ENCODE results near the gene CDKN1A. TPM values are rescaled to one million over a fixed set of nuclear protein-coding genes. Genes with fewer than 3 reads are reported as not detected.
"Not testable (repeated sequence)": the region's sequence is repeated elsewhere in the genome, so short reads cannot be mapped to it uniquely, and the experiment has no call there.

The CDKN1A gene
- total RNA-seq, 4 donors from 2014 or later: 41.0 to 64.5 (median 61.8) TPM

GRCh38 chr6:36649701-36650484, 28.6 kb upstream of the CDKN1A start:
- WGBS, 2 donors: 72 to 76% methylated on average over 13 of the region's 13 CpGs
- Histone ChIP-seq H3K27ac (no peak overlapping the region), H3K27me3 (no peaks in the 10 kb centered on the region), H3K9me3 (no peaks in the 10 kb centered on the region), H3K4me3 (replicated peaks in 1 of 3) (no peak overlapping the region), H3K36me3 (no peaks in the 10 kb centered on the region), H3K4me1 (no peaks in the 10 kb centered on the region)
- no peak for DNase-seq
- TF ChIP-seq POLR2A (IDR thresholded peaks at IDR 0.05): no peak
- no peak for TF ChIP-seq CTCF (IDR thresholded peaks at IDR 0.05)
- intact Hi-C loops (cut with DNase I): no loop called here

GRCh38 chr6:36650848-36651478, 27.6 kb upstream of the CDKN1A start:
- H3K27me3 ChIP-seq: no peaks in the 10 kb centered on the region
- intact Hi-C loops (cut with DNase I): no loop called here
- TF ChIP-seq CTCF (IDR thresholded peaks at IDR 0.05): no peak
- TF ChIP-seq POLR2A (IDR thresholded peaks at IDR 0.05): no peak
- H3K36me3 ChIP-seq: no peaks in the 10 kb centered on the region
- H3K9me3 ChIP-seq: no peaks in the 10 kb centered on the region
- no peak overlapping the region for H3K27ac ChIP-seq
- 50 to 52% methylated on average over 2 of the region's 2 CpGs for WGBS, 2 donors
- no peaks in the 10 kb centered on the region for H3K4me1 ChIP-seq
- DNase-seq: no peak
- H3K4me3 ChIP-seq (replicated peaks in 1 of 3): no peak overlapping the region

GRCh38 chr6:36651659-36652379, 26.7 kb upstream of the CDKN1A start:
- DNase-seq: no peak
- Histone ChIP-seq H3K36me3 (no peaks in the 10 kb centered on the region), H3K4me1 (no peaks in the 10 kb centered on the region), H3K9me3 (no peaks in the 10 kb centered on the region), H3K4me3 (replicated peaks in 1 of 3) (no peak overlapping the region), H3K27me3 (no peaks in the 10 kb centered on the region), H3K27ac (no peak overlapping the region)
- 95 to 97% methylated on average over 11 of the region's 11 CpGs for WGBS, 2 donors
- TF ChIP-seq CTCF (IDR thresholded peaks at IDR 0.05) (no peak), POLR2A (IDR thresholded peaks at IDR 0.05) (no peak)
- intact Hi-C loops (cut with DNase I): no loop called here

GRCh38 chr6:36654469-36654868, 24.0 kb upstream of the CDKN1A start:
- H3K36me3 ChIP-seq; H3K9me3 ChIP-seq; DNase-seq; H3K27ac ChIP-seq; H3K27me3 ChIP-seq; H3K4me1 ChIP-seq; H3K4me3 ChIP-seq (replicated peaks in 1 of 3); intact Hi-C loops (cut with DNase I): not testable (repeated sequence)
- 80 to 86% methylated on average over 5 of the region's 5 CpGs for WGBS, 2 donors

- no peak for TF ChIP-seq CTCF (IDR thresholded peaks at IDR 0.05)
- no peak for TF ChIP-seq POLR2A (IDR thresholded peaks at IDR 0.05)
- Histone ChIP-seq H3K36me3 (no peaks in the 10 kb centered on the region), H3K27me3 (no peaks in the 10 kb centered on the region), H3K4me3 (replicated peaks in 1 of 3) (no peak overlapping the region), H3K9me3 (no peaks in the 10 kb centered on the region), H3K4me1 (no peaks in the 10 kb centered on the region), H3K27ac (no peak overlapping the region)
- intact Hi-C loops (cut with DNase I): no loop called here
- no peak for DNase-seq
- WGBS, 2 donors: 79 to 81% methylated on average over 6 of the region's 6 CpGs
Observed at GRCh38 chr6:36655085-36655724, 23.3 kb upstream of the CDKN1A start.
